ENCODE data around the gene MRPL58.

DNA sequence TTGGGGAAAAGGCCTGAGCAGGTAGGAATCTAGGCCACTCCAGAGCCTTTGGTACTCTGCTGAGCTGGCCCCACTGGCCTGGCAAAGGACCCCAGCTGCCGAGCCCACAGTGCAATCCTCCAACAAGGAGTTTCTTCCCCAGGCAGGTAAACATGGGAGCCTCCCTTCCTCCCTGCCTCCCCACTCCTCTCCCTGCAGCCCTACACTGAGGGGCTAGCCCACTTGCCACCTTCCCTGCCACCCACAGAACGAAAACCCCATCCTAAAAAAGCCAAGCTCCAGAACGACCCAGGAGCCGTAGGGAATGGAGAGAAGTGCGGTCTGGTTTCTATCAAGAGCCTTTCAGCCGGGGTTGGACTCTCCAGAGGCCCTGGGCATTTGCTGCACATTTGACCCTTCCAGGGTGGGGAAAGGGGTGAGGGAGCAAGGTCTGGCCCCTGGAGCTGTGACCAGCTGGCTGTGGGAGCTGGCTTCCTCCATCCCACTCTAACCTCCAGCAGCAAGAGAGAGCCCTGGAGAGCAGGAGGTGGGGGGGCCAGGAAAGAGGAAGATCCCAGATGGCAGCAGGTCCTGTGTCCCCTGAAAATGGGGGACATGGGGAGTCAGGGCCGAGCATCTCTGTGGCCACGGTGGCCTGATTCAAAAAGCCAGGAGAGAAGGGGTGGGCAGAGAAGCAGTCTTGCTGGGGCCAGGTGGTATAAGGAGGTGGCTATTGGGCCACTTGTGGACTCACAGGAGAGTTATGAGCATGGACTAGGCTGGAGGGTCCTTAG is 41.2 kb upstream of the MRPL58 start:
- TF ChIP-seq CTCF (conservative IDR thresholded peaks at IDR 0.05; ENCODE audit: low read depth in 2 of 2): no peak
- TF ChIP-seq, protein P1, sequence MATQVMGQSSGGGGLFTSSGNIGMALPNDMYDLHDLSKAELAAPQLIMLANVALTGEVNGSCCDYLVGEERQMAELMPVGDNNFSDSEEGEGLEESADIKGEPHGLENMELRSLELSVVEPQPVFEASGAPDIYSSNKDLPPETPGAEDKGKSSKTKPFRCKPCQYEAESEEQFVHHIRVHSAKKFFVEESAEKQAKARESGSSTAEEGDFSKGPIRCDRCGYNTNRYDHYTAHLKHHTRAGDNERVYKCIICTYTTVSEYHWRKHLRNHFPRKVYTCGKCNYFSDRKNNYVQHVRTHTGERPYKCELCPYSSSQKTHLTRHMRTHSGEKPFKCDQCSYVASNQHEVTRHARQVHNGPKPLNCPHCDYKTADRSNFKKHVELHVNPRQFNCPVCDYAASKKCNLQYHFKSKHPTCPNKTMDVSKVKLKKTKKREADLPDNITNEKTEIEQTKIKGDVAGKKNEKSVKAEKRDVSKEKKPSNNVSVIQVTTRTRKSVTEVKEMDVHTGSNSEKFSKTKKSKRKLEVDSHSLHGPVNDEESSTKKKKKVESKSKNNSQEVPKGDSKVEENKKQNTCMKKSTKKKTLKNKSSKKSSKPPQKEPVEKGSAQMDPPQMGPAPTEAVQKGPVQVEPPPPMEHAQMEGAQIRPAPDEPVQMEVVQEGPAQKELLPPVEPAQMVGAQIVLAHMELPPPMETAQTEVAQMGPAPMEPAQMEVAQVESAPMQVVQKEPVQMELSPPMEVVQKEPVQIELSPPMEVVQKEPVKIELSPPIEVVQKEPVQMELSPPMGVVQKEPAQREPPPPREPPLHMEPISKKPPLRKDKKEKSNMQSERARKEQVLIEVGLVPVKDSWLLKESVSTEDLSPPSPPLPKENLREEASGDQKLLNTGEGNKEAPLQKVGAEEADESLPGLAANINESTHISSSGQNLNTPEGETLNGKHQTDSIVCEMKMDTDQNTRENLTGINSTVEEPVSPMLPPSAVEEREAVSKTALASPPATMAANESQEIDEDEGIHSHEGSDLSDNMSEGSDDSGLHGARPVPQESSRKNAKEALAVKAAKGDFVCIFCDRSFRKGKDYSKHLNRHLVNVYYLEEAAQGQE (IDR thresholded peaks at IDR 0.05; ENCODE audit: unreplicated experiment): no peak
- TF ChIP-seq EZH2 (IDR thresholded peaks at IDR 0.05; ENCODE audit: low read depth, unreplicated experiment): no peak
- TF ChIP-seq POLR2AphosphoS5 (IDR thresholded peaks at IDR 0.05; ENCODE audit: low read depth): no peak
- no peak for TF ChIP-seq EZH2phosphoT487 (IDR thresholded peaks at IDR 0.05; ENCODE audit: unreplicated experiment)
- no peak for TF ChIP-seq NANOG (IDR thresholded peaks at IDR 0.05; ENCODE audit: borderline replicate concordance)
- no peak for TF ChIP-seq ZNF331 (CRISPR knock-in tag; IDR thresholded peaks at IDR 0.05; ENCODE audit: low read depth)
- TF ChIP-seq JUNB (IDR thresholded peaks at IDR 0.05; ENCODE audit: unreplicated experiment): no peak
- TF ChIP-seq CREB1 (CRISPR knock-in tag; IDR thresholded peaks at IDR 0.05; ENCODE audit: low read depth): no peak
